Upper lobe of left lung (tissue), 6 donors: ENCODE data around the gene SRSF2. TPM values are rescaled to one million over a fixed set of nuclear protein-coding genes. Genes with fewer than 3 reads are reported as not detected.

Experiments
- ATAC-seq, 2 donors: fragments of 200-7000 bp; cut with Tn5 transposase; one replicate each; pipeline ENCODE4 v1.9.1; 2022; ENCODE audit warnings: mild to moderate bottlenecking in 2 of 2, moderate library complexity in 2 of 2; ENCODE audit not compliant: low FRiP score in 2 of 2
- DNase-seq, 2 donors: peaks; one replicate each; pipeline ENCODE4 v3.0.0-alpha.2; 2019 to 2020
- H3K27ac ChIP-seq, 4 donors: fragments of 200-600 bp; sonication (generic); one replicate each; pipeline ENCODE4 v1.5.1; 2016 to 2019
- H3K27me3 ChIP-seq, 4 donors: fragments of 200-600 bp; sonication (generic); one replicate each; pipeline ENCODE4 v1.5.1; 2017 to 2019
- H3K36me3 ChIP-seq, 4 donors: fragments of 200-600 bp; sonication (generic); one replicate each; pipeline ENCODE4 v1.5.1; 2016 to 2019
- H3K4me1 ChIP-seq, 4 donors: fragments of 200-600 bp; sonication (generic); one replicate each; pipeline ENCODE4 v1.5.1; 2018 to 2019
- H3K4me3 ChIP-seq, 4 donors: fragments of 200-600 bp; sonication (generic); one replicate each; pipeline ENCODE4 v1.5.1; 2017 to 2019; ENCODE audit warnings: mild to moderate bottlenecking in 2 of 4, moderate library complexity in 1 of 4
- H3K9me3 ChIP-seq, 4 donors: fragments of 200-600 bp; sonication (generic); one replicate each; pipeline ENCODE4 v1.5.1; 2018 to 2019
- CTCF ChIP-seq, 6 experiments: fragments of 450-650 bp in 4 of 6; fragments of 200-600 bp in 2 of 6; sonication (generic) in 2 of 6; IDR thresholded peaks; one replicate each; pipeline ENCODE4 v1.5.1; 2016 to 2019; ENCODE audit warnings: antibody characterized with exemption in 6 of 6
- EP300 ChIP-seq, 4 donors: sonication (generic); formaldehyde crosslinking; IDR thresholded peaks; one replicate each; pipeline ENCODE4 v1.5.1; 2017; ENCODE audit warnings: antibody characterized with exemption in 4 of 4, control low read depth in 2 of 4
- POLR2A ChIP-seq, 4 donors: fragments of 450-650 bp; IDR thresholded peaks; one replicate each; pipeline ENCODE4 v1.5.1; 2016 to 2017; ENCODE audit warnings: antibody characterized with exemption in 4 of 4, mild to moderate bottlenecking in 2 of 4
- POLR2AphosphoS5 ChIP-seq, 2 donors: sonication (generic); formaldehyde crosslinking; IDR thresholded peaks; one replicate each; pipeline ENCODE4 v1.5.1; 2017; ENCODE audit warnings: antibody characterized with exemption in 2 of 2
- WGBS, 2 donors: methylation state at CpG; one replicate each; pipeline ENCODE4 v1.1.5; 2017 to 2018; 5-methylcytosine and 5-hydroxymethylcytosine counted together
- total RNA-seq, 6 donors: library from RNA; depleted of rRNA in 4 of 6; stranded (reverse); fragments of >200 nt in 4 of 6; gene quantifications; one replicate each; pipeline versions ENCODE4 v1.1.0 to v1.2.1, GENCODE V29; 2016 to 2021
- donor health status: DM: no; HTN: no; CAD: no; lungs with moderate emphysema.
- donor health status: DM: no; HTN: yes; CAD: no; lungs with severe emphysema.

SRSF2 gene
- 100 to 1,000 TPM; 133 to 454 (median 211) TPM for total RNA-seq

GRCh38 chr17:76737082-76737675 is at the start of gene SRSF2:
TSS of gene SRSF2 (minus strand) at chr17:76737331. CDS start at chr17:76737160, 171 bp downstream.
- TF ChIP-seq EP300 (IDR thresholded peaks at IDR 0.05) (peak in 1 of 4 donors; percentile 90), CTCF (IDR thresholded peaks at IDR 0.05) (peak in 2 of 6 experiments; percentile 12 to 50), POLR2AphosphoS5 (IDR thresholded peaks at IDR 0.05) (peak; percentile 100), POLR2A (IDR thresholded peaks at IDR 0.05) (peak; percentile 99 to 100 (median 100))
- DNase-seq (peak; percentile 98 to 99), ATAC-seq (peak; percentile 94 to 98)
- no peaks in the 10 kb centered on the region for H3K27me3 ChIP-seq
- no peaks in the 10 kb centered on the region for H3K9me3 ChIP-seq
- peaks cover 46 to 58% (median 56%) of the 10 kb centered on the region in 4 donors for H3K4me1 ChIP-seq
- WGBS, 2 donors: 0 to 1% methylated on average over 13 to 24 of the region's 60 CpGs
- H3K4me3 ChIP-seq: peak within 1 kb of the TSS; percentile 69 to 100 (median 86)
- peak within 1 kb of the TSS; percentile 96 to 100 (median 99) for H3K27ac ChIP-seq
- H3K36me3 ChIP-seq: peaks cover 10 to 45% (median 36%) of the 10 kb centered on the region in 4 donors

GRCh38 chr17:76784926-76785325 is 47.8 kb upstream of the SRSF2 start:
- H3K36me3 ChIP-seq: peaks cover 0 to 33% (median 23%) of the 10 kb centered on the region in 4 donors
- WGBS, 2 donors: 84% methylated on average over 3 of the region's 3 CpGs
- no peak overlapping the region for H3K4me3 ChIP-seq
- no peaks in the 10 kb centered on the region for H3K9me3 ChIP-seq
- H3K4me1 ChIP-seq: no peaks in the 10 kb centered on the region
- H3K27me3 ChIP-seq: no peaks in the 10 kb centered on the region
- no peak overlapping the region for H3K27ac ChIP-seq
- ATAC-seq: no peak
- TF ChIP-seq POLR2AphosphoS5 (IDR thresholded peaks at IDR 0.05) (no peak), EP300 (IDR thresholded peaks at IDR 0.05) (no peak), POLR2A (IDR thresholded peaks at IDR 0.05) (no peak), CTCF (IDR thresholded peaks at IDR 0.05) (no peak)
- DNase-seq: no peak

- DNase-seq (no peak), ATAC-seq (no peak)
- no peak overlapping the region for H3K4me3 ChIP-seq
- 81 to 91% methylated on average over 5 of the region's 5 CpGs for WGBS, 2 donors
- no peaks in the 10 kb centered on the region for H3K4me1 ChIP-seq
- TF ChIP-seq CTCF (IDR thresholded peaks at IDR 0.05) (no peak), EP300 (IDR thresholded peaks at IDR 0.05) (no peak), POLR2A (IDR thresholded peaks at IDR 0.05) (no peak), POLR2AphosphoS5 (IDR thresholded peaks at IDR 0.05) (no peak)
- no peaks in the 10 kb centered on the region for H3K9me3 ChIP-seq
- H3K27me3 ChIP-seq: no peaks in the 10 kb centered on the region
- no peak overlapping the region for H3K27ac ChIP-seq
- H3K36me3 ChIP-seq: peaks cover 0 to 48% (median 34%) of the 10 kb centered on the region in 4 donors
Measured at GRCh38 chr17:76783146-76783545, 46.0 kb upstream of the SRSF2 start.

GRCh38 chr17:76781056-76781982 is 44.2 kb upstream of the SRSF2 start:
- no peaks in the 10 kb centered on the region for H3K4me1 ChIP-seq
- H3K36me3 ChIP-seq: peaks cover 9 to 67% (median 50%) of the 10 kb centered on the region in 4 donors
- 91 to 93% methylated on average over 12 of the region's 12 CpGs for WGBS, 2 donors
- H3K27ac ChIP-seq: no peak overlapping the region
- H3K27me3 ChIP-seq: no peaks in the 10 kb centered on the region
- no peak for TF ChIP-seq POLR2A (IDR thresholded peaks at IDR 0.05)
- TF ChIP-seq EP300 (IDR thresholded peaks at IDR 0.05): no peak
- TF ChIP-seq POLR2AphosphoS5 (IDR thresholded peaks at IDR 0.05): no peak
- TF ChIP-seq CTCF (IDR thresholded peaks at IDR 0.05): no peak
- ATAC-seq (no peak), DNase-seq (no peak)
- no peak overlapping the region for H3K4me3 ChIP-seq
- no peaks in the 10 kb centered on the region for H3K9me3 ChIP-seq
